Sigmoid colon (tissue), 7 donors: ENCODE measurements around the gene SLC29A2. TPM values are rescaled to one million over a fixed set of nuclear protein-coding genes. Genes with fewer than 3 reads are reported as not detected.

Experiments
- DNase-seq: peaks from one replicate; pipeline ENCODE4 v3.0.0-alpha.2; 2019
- H3K27ac ChIP-seq, 4 donors: fragments of 200-600 bp; sonication (generic); one replicate each; pipeline ENCODE4 v1.5.1; 2016 to 2019; ENCODE audit warnings: mild to moderate bottlenecking in 1 of 4
- H3K27me3 ChIP-seq, 3 donors: fragments of 200-600 bp; sonication (generic); one replicate each; pipeline ENCODE4 v1.5.1; 2019; ENCODE audit warnings: mild to moderate bottlenecking in 1 of 3
- H3K36me3 ChIP-seq, 4 donors: fragments of 200-600 bp; sonication (generic); one replicate each; pipeline ENCODE4 v1.5.1; 2016 to 2019
- H3K4me1 ChIP-seq, 4 donors: fragments of 200-600 bp; sonication (generic); one replicate each; pipeline ENCODE4 v1.5.1; 2017 to 2019
- H3K4me3 ChIP-seq, 4 donors: fragments of 200-600 bp; sonication (generic); one replicate each; pipeline ENCODE4 v1.5.1; 2017 to 2019; ENCODE audit warnings: mild to moderate bottlenecking in 2 of 4, moderate library complexity in 1 of 4
- H3K9me3 ChIP-seq, 4 donors: fragments of 200-600 bp in 3 of 4; sonication (generic) in 3 of 4; one replicate each; pipeline versions ENCODE4 v1.5.1 to v1.6.1; 2013 to 2019
- EP300 ChIP-seq, 4 donors: sonication (generic); formaldehyde crosslinking; IDR thresholded peaks; one replicate each; pipeline ENCODE4 v1.6.1; 2017; ENCODE audit warnings: antibody characterized with exemption in 4 of 4
- POLR2A ChIP-seq, 2 donors: fragments of 450-650 bp; IDR thresholded peaks; one replicate each; pipeline ENCODE4 v1.6.1; 2016; ENCODE audit warnings: antibody characterized with exemption in 2 of 2, mild to moderate bottlenecking in 2 of 2, moderate library complexity in 2 of 2
- POLR2AphosphoS5 ChIP-seq, 4 donors: sonication (generic); formaldehyde crosslinking; IDR thresholded peaks; one replicate each; pipeline ENCODE4 v1.6.1; 2017; ENCODE audit warnings: antibody characterized with exemption in 4 of 4
- WGBS, 2 donors: extraction: QIAGEN DNeasy Blood & Tissue Kit; methylation state at CpG; one replicate each; pipeline ENCODE4 v1.1.7; 2013; 5-methylcytosine and 5-hydroxymethylcytosine counted together
- intact Hi-C: fragments of 100-400 bp; cut with DNase I; formaldehyde crosslinking; loops from one replicate; pipeline ENCODE4 v1.15.1; 2023
- polyA plus RNA-seq, 3 donors: library from polyadenylated mRNA; stranded (reverse); fragments of 200-250 nt; gene quantifications; one replicate each; pipeline ENCODE4 v1.2.3, GENCODE V29; 2013
- total RNA-seq, 4 donors: library from RNA; depleted of rRNA; stranded (reverse); fragments of >200 nt; gene quantifications; one replicate each; pipeline ENCODE4 v1.1.0, GENCODE V29; 2016
- TF ChIP-seq, protein P1 (sequence below), 4 experiments: fragments of 450-650 bp in 3 of 4; fragments of 200-600 bp in 1 of 4; IDR thresholded peaks; one replicate each; pipeline ENCODE4 v1.5.1; 2016 to 2019; ENCODE audit warnings: antibody characterized with exemption in 4 of 4, mild to moderate bottlenecking in 3 of 4, moderate library complexity in 2 of 4
- donor health status: healthy with polysubstance abuse.
- donor health status: Bipolar disorder and iron deficiency.
- donor health status: healthy.

The SLC29A2 gene
- total and polyA plus RNA-seq, 7 donors, result 0.41 to 28.0 (median 0.99) TPM

DNA sequence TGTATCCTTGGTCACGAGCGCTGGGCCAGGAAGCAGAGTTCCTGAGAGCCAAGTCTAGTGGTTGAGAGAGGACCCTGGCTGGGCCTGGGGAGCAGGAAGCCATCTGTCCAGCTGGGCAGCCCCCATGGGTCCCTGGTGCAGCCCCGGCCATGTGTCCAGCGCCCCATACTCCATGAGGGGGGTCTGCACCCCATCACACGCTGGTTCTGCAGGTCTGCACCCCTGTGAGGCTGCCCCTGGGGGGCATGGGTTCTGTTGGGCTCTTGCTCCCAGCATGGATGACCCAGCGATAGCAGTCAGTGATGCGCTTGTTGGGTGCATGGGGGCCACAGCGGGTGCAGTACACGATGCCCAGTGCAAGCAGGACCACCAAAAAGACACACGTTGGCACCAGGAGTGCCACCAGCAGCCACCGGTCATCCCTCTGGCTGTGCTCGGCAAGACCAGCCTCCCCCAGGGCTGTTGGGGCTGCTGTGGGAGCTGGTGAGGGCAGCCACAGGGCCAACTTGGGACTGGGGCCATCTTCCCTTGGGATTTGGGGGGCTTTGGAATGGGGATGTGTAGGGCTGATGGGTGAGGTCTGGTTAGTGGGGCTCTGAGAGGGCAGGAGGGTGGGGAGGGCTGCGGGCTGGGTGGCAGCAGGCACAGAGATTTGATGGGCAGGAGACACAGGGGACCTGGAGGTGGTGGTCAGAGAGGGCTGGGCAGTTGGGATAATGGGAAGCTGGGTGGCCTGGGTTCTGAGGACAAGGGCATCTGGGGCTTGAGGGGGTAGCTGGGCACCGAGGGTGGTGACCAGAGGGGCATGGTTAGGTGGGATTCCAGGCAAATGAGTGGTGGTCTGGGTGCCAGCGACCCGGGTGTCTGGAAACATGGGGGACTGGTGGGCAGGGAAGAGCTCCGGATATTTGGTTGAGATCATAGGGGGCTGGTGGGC is 56.7 kb downstream of the SLC29A2 start:
- TF ChIP-seq, protein P1, sequence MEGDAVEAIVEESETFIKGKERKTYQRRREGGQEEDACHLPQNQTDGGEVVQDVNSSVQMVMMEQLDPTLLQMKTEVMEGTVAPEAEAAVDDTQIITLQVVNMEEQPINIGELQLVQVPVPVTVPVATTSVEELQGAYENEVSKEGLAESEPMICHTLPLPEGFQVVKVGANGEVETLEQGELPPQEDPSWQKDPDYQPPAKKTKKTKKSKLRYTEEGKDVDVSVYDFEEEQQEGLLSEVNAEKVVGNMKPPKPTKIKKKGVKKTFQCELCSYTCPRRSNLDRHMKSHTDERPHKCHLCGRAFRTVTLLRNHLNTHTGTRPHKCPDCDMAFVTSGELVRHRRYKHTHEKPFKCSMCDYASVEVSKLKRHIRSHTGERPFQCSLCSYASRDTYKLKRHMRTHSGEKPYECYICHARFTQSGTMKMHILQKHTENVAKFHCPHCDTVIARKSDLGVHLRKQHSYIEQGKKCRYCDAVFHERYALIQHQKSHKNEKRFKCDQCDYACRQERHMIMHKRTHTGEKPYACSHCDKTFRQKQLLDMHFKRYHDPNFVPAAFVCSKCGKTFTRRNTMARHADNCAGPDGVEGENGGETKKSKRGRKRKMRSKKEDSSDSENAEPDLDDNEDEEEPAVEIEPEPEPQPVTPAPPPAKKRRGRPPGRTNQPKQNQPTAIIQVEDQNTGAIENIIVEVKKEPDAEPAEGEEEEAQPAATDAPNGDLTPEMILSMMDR (IDR thresholded peaks at IDR 0.05), result no peak
- TF ChIP-seq EP300 (IDR thresholded peaks at IDR 0.05) (no peak), POLR2AphosphoS5 (IDR thresholded peaks at IDR 0.05) (no peak), POLR2A (IDR thresholded peaks at IDR 0.05) (no peak)
- DNase-seq, result no peak
- Histone ChIP-seq H3K27me3 (no peaks in the 10 kb centered on the region), H3K4me3 (peak overlapping the region in 3 of 4 donors; percentile 47 to 60 (median 58)), H3K9me3 (no peaks in the 10 kb centered on the region), H3K36me3 (no peaks in the 10 kb centered on the region), H3K4me1 (peaks cover 0 to 67% (median 61%) of the 10 kb centered on the region in 4 donors), H3K27ac (peak overlapping the region; percentile 86 to 94 (median 90))
- WGBS, 2 donors, result 84 to 90% methylated on average over 17 of the region's 17 CpGs
- intact Hi-C loops, result no loop called here

DNA sequence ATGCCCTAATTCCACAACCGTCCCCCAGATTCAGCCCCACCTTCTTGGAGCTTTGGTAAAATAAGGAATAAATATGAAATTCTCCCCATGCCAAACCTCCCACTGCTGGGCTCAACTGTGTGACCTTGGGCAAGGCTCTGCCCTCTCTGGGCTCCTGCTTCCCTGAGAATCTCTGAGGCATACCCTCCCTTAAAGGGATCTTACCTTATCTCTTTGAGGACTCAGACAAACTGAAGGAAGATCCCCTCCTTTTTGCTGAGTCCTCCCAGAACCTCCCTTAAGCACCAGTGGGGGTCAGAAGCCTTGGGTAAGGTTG is 57.4 kb downstream of the SLC29A2 start:
- no peak for DNase-seq
- peak overlapping the region; percentile 21 to 58 (median 52) for H3K4me3 ChIP-seq
- H3K4me1 ChIP-seq, result peaks cover 0 to 67% (median 61%) of the 10 kb centered on the region in 4 donors
- intact Hi-C loops, result no loop called here
- 84 to 92% methylated on average over 1 of the region's 1 CpG for WGBS, 2 donors
- TF ChIP-seq POLR2A (IDR thresholded peaks at IDR 0.05) (no peak), EP300 (IDR thresholded peaks at IDR 0.05) (no peak), POLR2AphosphoS5 (IDR thresholded peaks at IDR 0.05) (no peak)
- TF ChIP-seq, protein P1 (IDR thresholded peaks at IDR 0.05), result no peak
- no peaks in the 10 kb centered on the region for H3K27me3 ChIP-seq
- no peaks in the 10 kb centered on the region for H3K36me3 ChIP-seq
- H3K27ac ChIP-seq, result peak overlapping the region; percentile 86 to 94 (median 90)
- H3K9me3 ChIP-seq, result no peaks in the 10 kb centered on the region

DNA sequence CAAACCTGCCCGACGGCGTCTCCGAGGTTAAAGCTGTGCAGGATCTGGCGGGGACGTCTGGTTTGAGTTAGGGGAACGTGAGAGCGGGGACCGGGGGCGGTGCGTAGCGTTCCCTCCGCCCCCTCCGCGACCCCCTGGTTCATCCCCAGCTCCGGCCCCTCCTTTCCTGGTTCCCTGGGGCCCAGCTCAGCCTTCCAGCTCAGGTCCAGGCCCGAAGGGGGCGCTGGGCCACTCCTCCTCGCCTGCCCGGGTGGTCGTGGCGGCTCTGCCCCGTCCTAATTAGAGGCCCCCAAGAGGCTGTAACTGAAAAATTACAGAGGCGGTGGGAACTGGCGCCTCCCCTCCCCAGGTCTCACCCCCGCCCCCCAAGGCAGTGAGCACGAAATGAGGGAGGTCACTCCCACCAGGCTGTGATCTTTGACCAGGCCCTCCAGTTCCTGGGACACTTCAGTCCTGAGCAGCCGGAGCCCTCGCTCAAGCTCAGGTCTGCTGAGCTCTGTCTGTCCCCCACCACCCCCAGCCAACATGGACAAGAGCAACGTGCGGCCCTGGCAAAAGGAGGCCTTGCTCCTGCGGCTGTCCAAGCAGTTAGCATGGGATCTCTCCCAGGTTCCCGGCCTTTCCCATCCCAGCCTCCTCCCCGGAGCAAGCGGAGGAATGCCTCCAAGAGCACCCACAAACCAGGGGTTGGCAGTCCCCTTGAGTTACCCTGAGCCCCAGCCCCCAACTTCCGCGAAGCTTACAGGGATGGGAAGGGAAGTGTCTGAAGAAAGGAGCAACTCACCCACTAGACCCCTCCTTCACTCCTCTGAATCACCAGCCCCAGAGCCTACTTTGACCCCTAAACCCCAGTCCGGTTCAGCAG is 58.0 kb downstream of the SLC29A2 start:
- no peak for TF ChIP-seq POLR2A (IDR thresholded peaks at IDR 0.05)
- no peak for TF ChIP-seq POLR2AphosphoS5 (IDR thresholded peaks at IDR 0.05)
- TF ChIP-seq, protein P1 (IDR thresholded peaks at IDR 0.05), result no peak
- TF ChIP-seq EP300 (IDR thresholded peaks at IDR 0.05), result no peak

DNA sequence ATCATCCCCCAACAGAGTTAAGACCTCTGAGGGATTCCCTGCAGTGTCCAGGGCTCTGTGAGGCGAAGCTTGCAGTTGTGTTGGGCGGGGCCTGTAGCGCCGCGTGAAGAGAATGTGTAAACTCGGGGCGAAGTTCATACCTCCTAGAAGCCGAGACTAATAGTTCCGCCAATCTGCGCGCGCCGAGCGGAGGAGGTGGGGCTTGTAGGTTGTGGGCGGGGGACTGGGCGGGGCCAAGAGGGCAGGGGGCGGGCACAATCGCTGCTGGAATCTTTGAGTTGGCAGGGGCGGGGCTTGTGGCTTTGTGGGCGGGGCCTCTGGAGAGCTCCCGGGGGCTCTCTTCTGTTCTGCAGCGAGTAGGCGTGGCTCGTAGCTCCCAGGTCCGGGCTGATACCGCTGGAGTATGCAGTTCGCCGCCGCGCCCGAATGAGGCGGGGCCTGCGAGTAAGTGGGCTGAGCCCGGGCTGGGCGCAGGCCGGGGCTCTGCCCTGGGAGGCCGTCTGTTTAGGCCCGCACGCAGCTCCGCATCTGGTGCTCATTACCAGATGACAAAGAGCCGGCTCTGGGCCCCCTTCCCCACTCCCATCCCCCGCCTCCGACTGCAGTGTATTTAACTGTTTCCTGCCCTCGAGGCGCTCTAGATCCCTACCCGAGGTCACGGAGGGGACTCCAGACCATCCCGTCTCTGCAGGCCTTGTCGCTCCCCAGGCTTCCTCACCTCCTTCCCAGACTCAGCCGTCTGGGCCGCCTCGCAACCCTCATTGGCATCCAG is 58.8 kb downstream of the SLC29A2 start:
- intact Hi-C loops, result loop anchor here (1.0 kb wide), 3 partner anchors 16 to 74 kb away; partner anchors contain the start of gene BRMS1
- Histone ChIP-seq H3K4me1 (peaks cover 0 to 54% (median 49%) of the 10 kb centered on the region in 4 donors), H3K27me3 (no peaks in the 10 kb centered on the region), H3K27ac (peak overlapping the region; percentile 86 to 94 (median 90)), H3K9me3 (no peaks in the 10 kb centered on the region), H3K4me3 (peak overlapping the region; percentile 47 to 58 (median 52)), H3K36me3 (no peaks in the 10 kb centered on the region)
- TF ChIP-seq, protein P1 (IDR thresholded peaks at IDR 0.05), result no peak
- peak; percentile 37 to 64 for TF ChIP-seq POLR2A (IDR thresholded peaks at IDR 0.05)
- TF ChIP-seq POLR2AphosphoS5 (IDR thresholded peaks at IDR 0.05), result peak; percentile 68 to 91 (median 74)
- 2 to 3% methylated on average over 52 of the region's 52 CpGs for WGBS, 2 donors
- peak; percentile 100 for DNase-seq

More for the DNA sequence above, 58.0 kb downstream of the SLC29A2 start:
- WGBS, 2 donors, result 53 to 63% methylated on average over 38 of the region's 38 CpGs
- Histone ChIP-seq H3K4me3 (peak overlapping the region; percentile 21 to 58 (median 52)), H3K9me3 (no peaks in the 10 kb centered on the region), H3K27ac (peak overlapping the region; percentile 86 to 94 (median 90)), H3K27me3 (no peaks in the 10 kb centered on the region), H3K36me3 (no peaks in the 10 kb centered on the region), H3K4me1 (peaks cover 0 to 62% (median 57%) of the 10 kb centered on the region in 4 donors)
- no peak for DNase-seq
- intact Hi-C loops, result no loop called here
